Measurements from ENCODE around the gene DCTN5.

The DCTN5 gene

DNA sequence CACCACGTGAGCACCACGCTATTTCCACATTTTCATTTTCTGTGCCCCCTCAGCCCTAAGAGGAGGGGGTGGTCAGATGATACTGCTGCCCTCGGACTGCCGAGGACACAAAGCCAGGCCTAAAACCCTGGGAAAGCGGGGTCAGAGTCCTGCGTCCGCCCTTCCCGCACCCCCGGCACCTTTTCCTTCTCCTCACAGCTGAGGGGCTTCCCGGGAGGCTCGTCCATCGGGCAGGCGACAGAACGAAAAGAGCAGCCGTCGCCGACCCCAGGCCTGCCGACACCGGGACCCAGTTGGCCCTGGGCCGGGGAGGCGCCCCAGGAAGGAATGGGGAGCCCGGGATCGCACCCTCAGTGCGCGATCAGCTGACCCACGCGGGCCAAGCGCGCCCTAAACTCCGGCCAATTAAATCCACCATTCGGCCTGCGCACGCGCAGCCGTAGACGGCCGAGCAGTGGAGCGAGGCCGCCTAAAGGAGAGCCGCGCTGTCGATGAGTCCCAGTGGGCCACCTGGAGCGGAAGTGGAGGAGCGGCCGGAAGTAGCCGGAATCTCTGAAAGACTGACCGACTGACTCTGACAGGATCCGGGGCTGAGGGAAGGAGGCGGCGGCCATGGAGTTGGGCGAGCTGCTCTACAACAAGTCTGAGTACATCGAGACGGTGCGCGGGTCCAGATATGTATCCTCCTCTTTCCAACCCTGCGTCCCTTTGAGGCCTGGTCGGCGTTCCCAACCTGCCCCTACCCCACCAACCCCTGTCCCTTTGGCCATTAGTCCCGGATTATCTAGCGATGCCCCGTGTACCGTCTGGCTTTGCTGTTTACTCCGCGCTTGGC, at the start of gene DCTN5, which contains the start of gene PALB2:
TSS of gene DCTN5 (plus strand) at position 536 of the 835 bp plus-strand sequence. CDS start at position 613, 77 bp downstream.
TSS of gene PALB2 (minus strand) at position 380 of the 835 bp plus-strand sequence. CDS start at position 227, 153 bp downstream.
- DNase-seq (ENCODE audit: low read depth): peak; percentile 94
- peak within 1 kb of the TSS; percentile 88 for H3K4me3 ChIP-seq (replicated peaks; ENCODE audit: low read depth, low read length)
- TF ChIP-seq, protein P1, sequence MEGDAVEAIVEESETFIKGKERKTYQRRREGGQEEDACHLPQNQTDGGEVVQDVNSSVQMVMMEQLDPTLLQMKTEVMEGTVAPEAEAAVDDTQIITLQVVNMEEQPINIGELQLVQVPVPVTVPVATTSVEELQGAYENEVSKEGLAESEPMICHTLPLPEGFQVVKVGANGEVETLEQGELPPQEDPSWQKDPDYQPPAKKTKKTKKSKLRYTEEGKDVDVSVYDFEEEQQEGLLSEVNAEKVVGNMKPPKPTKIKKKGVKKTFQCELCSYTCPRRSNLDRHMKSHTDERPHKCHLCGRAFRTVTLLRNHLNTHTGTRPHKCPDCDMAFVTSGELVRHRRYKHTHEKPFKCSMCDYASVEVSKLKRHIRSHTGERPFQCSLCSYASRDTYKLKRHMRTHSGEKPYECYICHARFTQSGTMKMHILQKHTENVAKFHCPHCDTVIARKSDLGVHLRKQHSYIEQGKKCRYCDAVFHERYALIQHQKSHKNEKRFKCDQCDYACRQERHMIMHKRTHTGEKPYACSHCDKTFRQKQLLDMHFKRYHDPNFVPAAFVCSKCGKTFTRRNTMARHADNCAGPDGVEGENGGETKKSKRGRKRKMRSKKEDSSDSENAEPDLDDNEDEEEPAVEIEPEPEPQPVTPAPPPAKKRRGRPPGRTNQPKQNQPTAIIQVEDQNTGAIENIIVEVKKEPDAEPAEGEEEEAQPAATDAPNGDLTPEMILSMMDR (IDR thresholded peaks at IDR 0.05; ENCODE audit: low read length, missing control alignments): no peak

DNA sequence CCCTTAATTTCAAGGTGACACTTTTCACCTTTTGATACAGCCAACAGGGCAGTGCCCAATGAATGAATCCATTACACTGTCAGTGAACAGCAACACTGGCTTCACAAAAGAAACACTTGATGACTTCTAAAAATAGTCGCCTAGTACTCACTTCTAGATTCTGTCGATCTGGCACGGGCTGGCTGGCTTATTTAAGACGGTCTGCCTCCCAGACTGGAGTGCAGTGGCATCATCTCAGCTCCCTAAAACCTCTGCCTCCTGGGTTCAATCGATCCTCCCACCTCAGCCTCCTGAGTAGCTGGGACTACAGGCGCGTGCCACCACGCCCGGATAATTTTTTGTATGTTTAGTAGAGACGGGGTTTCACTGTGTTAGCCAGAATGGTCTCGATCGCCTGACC, 47.1 kb upstream of the DCTN5 start:
- TF ChIP-seq, protein P1 (IDR thresholded peaks at IDR 0.05; ENCODE audit: low read length, missing control alignments): no peak
- no peak for DNase-seq (ENCODE audit: low read depth)
- no peak overlapping the region for H3K4me3 ChIP-seq (replicated peaks; ENCODE audit: low read depth, low read length)

DNA sequence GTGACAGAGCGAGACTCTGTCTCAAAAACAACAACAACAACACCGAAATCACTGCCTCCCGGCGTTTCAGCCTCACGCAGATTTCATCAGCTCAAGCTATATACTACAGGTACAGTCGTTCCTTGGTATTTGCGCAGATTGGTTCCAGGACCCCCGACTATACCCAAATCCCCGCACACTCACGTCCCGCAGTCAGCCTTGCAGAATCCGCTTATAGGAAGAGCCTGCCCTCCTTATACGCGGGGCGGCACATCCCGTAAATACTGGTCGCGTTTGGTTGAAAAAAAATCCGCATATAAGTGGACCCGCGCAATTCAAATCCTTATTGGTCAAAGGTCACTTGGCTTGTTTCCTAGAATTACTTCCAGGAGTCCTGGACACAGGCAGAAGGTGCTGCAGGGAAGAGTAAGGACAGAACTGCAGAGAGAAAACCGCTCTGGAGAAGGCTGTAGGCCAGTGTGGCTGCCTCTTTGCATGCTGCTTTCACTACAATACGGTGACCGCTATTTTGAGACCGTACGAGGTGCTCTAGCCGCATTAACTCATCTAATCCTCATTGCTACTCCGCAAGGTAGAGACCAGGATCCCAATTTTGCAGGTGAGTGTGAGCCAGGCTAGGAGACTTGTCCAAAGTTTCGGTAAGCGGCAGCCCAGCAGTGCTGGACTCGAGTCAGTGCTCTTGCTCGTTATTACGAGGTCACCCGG, 45.9 kb upstream of the DCTN5 start:
- TF ChIP-seq, protein P1 (IDR thresholded peaks at IDR 0.05; ENCODE audit: low read length, missing control alignments): no peak
- DNase-seq (ENCODE audit: low read depth): peak; percentile 6
- peak overlapping the region; percentile 96 for H3K4me3 ChIP-seq (replicated peaks; ENCODE audit: low read depth, low read length)

DNA sequence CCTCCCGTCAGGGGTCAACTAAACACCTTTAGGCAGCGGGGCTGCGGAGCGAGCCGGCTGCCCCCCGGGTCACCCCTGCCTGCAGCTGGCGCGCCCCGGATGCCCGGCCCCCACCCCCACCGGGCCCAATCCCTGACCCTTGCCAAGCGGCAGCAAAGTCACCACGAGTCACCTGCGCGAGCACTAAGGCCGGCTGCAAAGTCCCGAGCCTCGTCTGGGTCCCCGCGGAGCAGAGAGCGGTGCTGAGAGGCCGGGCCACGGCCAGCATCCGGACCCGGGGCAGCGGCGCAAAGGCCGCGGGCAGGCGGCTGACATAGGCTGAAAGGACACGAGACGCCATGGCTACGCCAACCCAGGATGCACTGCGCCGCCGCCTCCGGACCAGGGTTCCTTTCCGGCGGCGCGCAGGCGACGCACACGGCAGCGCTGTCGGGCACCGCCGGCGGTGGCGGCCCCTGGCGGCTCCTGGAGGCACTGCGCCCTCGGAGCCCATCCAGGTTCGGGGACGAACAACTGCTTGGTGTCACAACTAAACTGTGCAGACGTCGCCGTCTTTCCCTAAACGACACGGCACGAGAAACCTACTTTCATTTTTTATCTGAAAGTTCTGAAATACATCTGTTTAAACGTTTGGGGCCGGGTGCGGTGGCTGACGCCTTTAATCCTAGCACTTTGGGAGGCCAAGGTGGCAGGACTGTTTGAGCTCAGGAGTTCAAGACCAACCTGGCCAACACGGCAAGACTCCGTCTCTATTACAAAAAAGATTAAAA, 45.1 kb upstream of the DCTN5 start, which contains the start of gene NDUFAB1:
TSS of gene NDUFAB1 (minus strand) at position 366 of the 770 bp plus-strand sequence. CDS start at position 340, 26 bp downstream.
- TF ChIP-seq, protein P1 (IDR thresholded peaks at IDR 0.05; ENCODE audit: low read length, missing control alignments): peak; percentile 51
- peak; percentile 85 for DNase-seq (ENCODE audit: low read depth)
- H3K4me3 ChIP-seq (replicated peaks; ENCODE audit: low read depth, low read length): peak within 1 kb of the TSS; percentile 96

DNA sequence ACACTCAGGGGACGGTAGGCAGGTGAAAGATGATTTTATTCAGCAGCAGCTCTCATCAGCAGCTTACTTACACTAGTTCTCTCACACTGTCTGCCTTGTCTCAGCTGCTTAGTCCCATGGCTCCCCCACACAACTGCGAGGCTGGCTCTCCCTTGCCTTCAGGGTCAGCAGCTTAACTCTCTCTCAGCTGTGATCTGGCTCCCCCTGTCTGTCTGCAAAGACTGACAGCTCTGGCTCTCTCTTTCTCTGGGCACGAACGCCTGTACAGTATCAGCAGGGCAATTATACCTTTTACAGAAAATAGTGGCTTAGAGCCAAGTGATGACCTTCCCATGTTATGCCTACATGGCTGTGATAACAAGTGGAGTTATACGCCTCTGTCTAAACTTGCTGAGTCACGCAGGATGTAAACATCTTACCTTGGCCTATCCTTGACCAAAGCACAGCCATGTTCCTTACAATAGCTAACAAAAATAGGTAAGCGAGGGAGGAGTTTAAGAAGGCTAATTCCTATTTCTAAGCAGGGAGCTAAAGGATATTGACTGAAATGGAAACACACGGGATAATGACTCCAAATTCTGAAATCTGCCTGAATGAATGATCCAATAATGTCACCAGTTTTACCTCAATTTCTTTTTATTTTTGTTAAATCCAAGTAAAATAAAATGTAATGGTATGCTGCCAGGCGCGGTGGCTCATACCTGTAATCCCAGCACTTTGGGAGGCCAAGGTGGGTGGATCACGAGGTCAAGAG, 44.1 kb upstream of the DCTN5 start:
- TF ChIP-seq, protein P1 (IDR thresholded peaks at IDR 0.05; ENCODE audit: low read length, missing control alignments): no peak
- H3K4me3 ChIP-seq (replicated peaks; ENCODE audit: low read depth, low read length): no peak overlapping the region
- DNase-seq (ENCODE audit: low read depth): peak; percentile 18

DNA sequence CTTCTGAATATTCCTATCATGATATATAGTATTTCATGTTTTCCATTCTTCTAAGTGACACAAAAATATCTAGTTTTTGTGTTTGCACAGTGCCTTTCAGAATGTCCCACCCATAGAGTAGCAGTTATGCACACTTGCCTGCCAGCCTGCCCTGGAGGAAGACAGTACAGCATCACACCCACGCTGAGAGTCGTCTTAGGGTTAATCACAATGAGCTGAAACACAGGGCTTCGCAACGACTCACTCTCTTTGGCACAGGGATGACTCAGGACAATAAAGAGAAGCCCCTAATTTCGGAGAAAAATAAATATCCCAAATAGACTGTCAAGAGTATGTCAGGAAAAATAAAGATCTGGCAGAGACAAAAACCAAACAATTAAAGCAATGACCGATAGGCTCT, 33.5 kb upstream of the DCTN5 start:
- no peak overlapping the region for H3K4me3 ChIP-seq (replicated peaks; ENCODE audit: low read depth, low read length)
- peak; percentile 42 for DNase-seq (ENCODE audit: low read depth)
- TF ChIP-seq, protein P1 (IDR thresholded peaks at IDR 0.05; ENCODE audit: low read length, missing control alignments): no peak
